ENCODE measurements around the gene CACNA1C. TPM values are rescaled to one million over a fixed set of nuclear protein-coding genes. Genes with fewer than 3 reads are reported as not detected.

The CACNA1C gene
- total RNA-seq, 8 experiments from 2014 or later, result 0.97 to 36.4 (median 5.1) TPM

GRCh38 chr12:2177003-2177402 is 124.2 kb downstream of the CACNA1C start:
- 60 to 100% (median 82%) methylated on average over 1 to 6 of the region's 6 CpGs; no CpG with 5 or more reads in 4 of the 10 experiments for WGBS, 10 experiments
- in situ Hi-C loops (cut with MboI; ENCODE audit: low pct_unique_long_range_greater_than_20kb in 2 of 9, low sequenced_read_pairs in 9 of 9, unreplicated experiment in 9 of 9), result no loop called here
- Histone ChIP-seq H3K4me3 (no peak overlapping the region), H3K4me1 (replicated peaks in 1 of 2) (peaks cover 0 to under 1% of the 10 kb centered on the region in 2 donors), H3K27ac (no peak overlapping the region)
- ATAC-seq (replicated peaks in 6 of 8), result peak in 1 of 8 experiments; percentile 31

GRCh38 chr12:2177751-2178150 is 125.0 kb downstream of the CACNA1C start:
- no peak for ATAC-seq (replicated peaks in 6 of 8)
- WGBS, 10 experiments, result 40 to 93% (median 70%) methylated on average over 1 to 3 of the region's 3 CpGs; no CpG with 5 or more reads in 6 of the 10 experiments
- in situ Hi-C loops (cut with MboI; ENCODE audit: low pct_unique_long_range_greater_than_20kb in 2 of 9, low sequenced_read_pairs in 9 of 9, unreplicated experiment in 9 of 9), result no loop called here
- Histone ChIP-seq H3K27ac (no peak overlapping the region), H3K4me1 (replicated peaks in 1 of 2) (no peaks in the 10 kb centered on the region), H3K4me3 (no peak overlapping the region)

- in situ Hi-C loops (cut with MboI; ENCODE audit: low pct_unique_long_range_greater_than_20kb in 2 of 9, low sequenced_read_pairs in 9 of 9, unreplicated experiment in 9 of 9), result no loop called here
- no peak overlapping the region for H3K27ac ChIP-seq
- ATAC-seq (replicated peaks in 6 of 8), result no peak
Observed at GRCh38 chr12:2179058-2179457, 126.3 kb downstream of the CACNA1C start.

GRCh38 chr12:2179953-2180736 is 127.4 kb downstream of the CACNA1C start:
- in situ Hi-C loops (cut with MboI; ENCODE audit: low pct_unique_long_range_greater_than_20kb in 2 of 9, low sequenced_read_pairs in 9 of 9, unreplicated experiment in 9 of 9), result no loop called here
- peaks cover 0 to 7% of the 10 kb centered on the region in 2 donors for H3K4me1 ChIP-seq (replicated peaks in 1 of 2)
- ATAC-seq (replicated peaks in 6 of 8), result peak in 2 of 8 experiments; percentile 73 to 86
- no peak overlapping the region for H3K27ac ChIP-seq
- 0 to 100% (median 80%) methylated on average over 1 to 7 of the region's 9 CpGs; no CpG with 5 or more reads in 2 of the 10 experiments for WGBS, 10 experiments
- no peak overlapping the region for H3K4me3 ChIP-seq

More at GRCh38 chr12:2179058-2179457, 126.3 kb downstream of the CACNA1C start:
- Histone ChIP-seq H3K4me3 (no peak overlapping the region), H3K4me1 (replicated peaks in 1 of 2) (peaks cover 0 to 2% of the 10 kb centered on the region in 2 donors)
- 60 to 100% (median 89%) methylated on average over 1 to 2 of the region's 2 CpGs; no CpG with 5 or more reads in 6 of the 10 experiments for WGBS, 10 experiments

- in situ Hi-C loops (cut with MboI; ENCODE audit: low pct_unique_long_range_greater_than_20kb in 2 of 9, low sequenced_read_pairs in 9 of 9, unreplicated experiment in 9 of 9), result no loop called here
- no peak overlapping the region for H3K27ac ChIP-seq
- ATAC-seq (replicated peaks in 6 of 8), result no peak
- no peak overlapping the region for H3K4me3 ChIP-seq
- peaks cover 0 to 7% of the 10 kb centered on the region in 2 donors for H3K4me1 ChIP-seq (replicated peaks in 1 of 2)
- WGBS, 10 experiments, result 33 to 100% (median 80%) methylated on average over 1 to 3 of the region's 3 CpGs; no CpG with 5 or more reads in 3 of the 10 experiments
Observed at GRCh38 chr12:2180737-2181082, 127.9 kb downstream of the CACNA1C start.

- in situ Hi-C loops (cut with MboI; ENCODE audit: low pct_unique_long_range_greater_than_20kb in 2 of 9, low sequenced_read_pairs in 9 of 9, unreplicated experiment in 9 of 9), result no loop called here
Observed at GRCh38 chr12:2183556-2184541, 131.1 kb downstream of the CACNA1C start.

GRCh38 chr12:2185751-2186341 is 133.1 kb downstream of the CACNA1C start:
- 87 to 100% (median 100%) methylated on average over 1 to 6 of the region's 21 CpGs; no CpG with 5 or more reads in 3 of the 10 experiments for WGBS, 10 experiments
- no peak for ATAC-seq (replicated peaks in 6 of 8)
- Histone ChIP-seq H3K4me3 (no peak overlapping the region), H3K27ac (no peak overlapping the region), H3K4me1 (replicated peaks in 1 of 2) (peaks cover 0 to 7% of the 10 kb centered on the region in 2 donors)
- in situ Hi-C loops (cut with MboI; ENCODE audit: low pct_unique_long_range_greater_than_20kb in 2 of 9, low sequenced_read_pairs in 9 of 9, unreplicated experiment in 9 of 9), result no loop called here

More at GRCh38 chr12:2183556-2184541, 131.1 kb downstream of the CACNA1C start:
- ATAC-seq (replicated peaks in 6 of 8), result peak; percentile 58 to 96 (median 88)
- no peak overlapping the region for H3K4me3 ChIP-seq
- WGBS, 10 experiments, result 23 to 90% (median 53%) methylated on average over 3 to 15 of the region's 23 CpGs; no CpG with 5 or more reads in 2 of the 10 experiments
- no peak overlapping the region for H3K27ac ChIP-seq
- H3K4me1 ChIP-seq (replicated peaks in 1 of 2), result peaks cover 0 to 7% of the 10 kb centered on the region in 2 donors

GRCh38 chr12:2187195-2187945 is 134.6 kb downstream of the CACNA1C start:
- Histone ChIP-seq H3K4me3 (no peak overlapping the region), H3K27ac (no peak overlapping the region), H3K4me1 (replicated peaks in 1 of 2) (peaks cover 0 to 7% of the 10 kb centered on the region in 2 donors)
- 47 to 88% (median 79%) methylated on average over 1 to 8 of the region's 15 CpGs; no CpG with 5 or more reads in 2 of the 10 experiments for WGBS, 10 experiments
- no peak for ATAC-seq (replicated peaks in 6 of 8)
- in situ Hi-C loops (cut with MboI; ENCODE audit: low pct_unique_long_range_greater_than_20kb in 2 of 9, low sequenced_read_pairs in 9 of 9, unreplicated experiment in 9 of 9), result no loop called here

GRCh38 chr12:2190085-2190484 is 137.3 kb downstream of the CACNA1C start:
- no peak for ATAC-seq (replicated peaks in 6 of 8)
- Histone ChIP-seq H3K4me1 (replicated peaks in 1 of 2) (no peaks in the 10 kb centered on the region), H3K4me3 (no peak overlapping the region), H3K27ac (no peak overlapping the region)
- 64 to 100% (median 80%) methylated on average over 1 to 8 of the region's 9 CpGs; no CpG with 5 or more reads in 1 of the 10 experiments for WGBS, 10 experiments
- in situ Hi-C loops (cut with MboI; ENCODE audit: low pct_unique_long_range_greater_than_20kb in 2 of 9, low sequenced_read_pairs in 9 of 9, unreplicated experiment in 9 of 9), result no loop called here

- no peak overlapping the region for H3K27ac ChIP-seq
- 60 to 100% (median 92%) methylated on average over 1 to 5 of the region's 15 CpGs; no CpG with 5 or more reads in 6 of the 10 experiments for WGBS, 10 experiments
- no peak overlapping the region for H3K4me3 ChIP-seq
- in situ Hi-C loops (cut with MboI; ENCODE audit: low pct_unique_long_range_greater_than_20kb in 2 of 9, low sequenced_read_pairs in 9 of 9, unreplicated experiment in 9 of 9), result no loop called here
- ATAC-seq (replicated peaks in 6 of 8), result no peak
- no peaks in the 10 kb centered on the region for H3K4me1 ChIP-seq (replicated peaks in 1 of 2)
Observed at GRCh38 chr12:2190896-2191533, 138.2 kb downstream of the CACNA1C start.

- in situ Hi-C loops (cut with MboI; ENCODE audit: low pct_unique_long_range_greater_than_20kb in 2 of 9, low sequenced_read_pairs in 9 of 9, unreplicated experiment in 9 of 9), result no loop called here
- 80 to 100% (median 93%) methylated on average over 1 to 14 of the region's 19 CpGs; no CpG with 5 or more reads in 5 of the 10 experiments for WGBS, 10 experiments
Observed at GRCh38 chr12:2191534-2192153, 138.9 kb downstream of the CACNA1C start.

More at GRCh38 chr12:2191534-2192153, 138.9 kb downstream of the CACNA1C start:
- H3K4me3 ChIP-seq, result no peak overlapping the region
- H3K27ac ChIP-seq, result no peak overlapping the region
- no peak for ATAC-seq (replicated peaks in 6 of 8)
- H3K4me1 ChIP-seq (replicated peaks in 1 of 2), result peaks cover 0 to 2% of the 10 kb centered on the region in 2 donors
